K562 (cell line): ENCODE results near the gene LRRC3C. TPM values are rescaled to one million over a fixed set of nuclear protein-coding genes. Genes with fewer than 3 reads are reported as not detected.
A peak's percentile ranks its signal among the peaks of the same experiment; 100 is the strongest.

ENCODE experiments used
- CBX5 ChIP-seq: IDR thresholded peaks from 2 replicates; pipeline ENCODE4 v1.6.1; 2014; ENCODE audit warnings: low read depth, borderline replicate concordance
- CC2D1A ChIP-seq: fragments of 450-650 bp; IDR thresholded peaks from 2 replicates; pipeline ENCODE4 v1.6.1; 2017; ENCODE audit warnings: mild to moderate bottlenecking
- COPS2 ChIP-seq: fragments of 450-650 bp; conservative IDR thresholded peaks from 2 replicates; pipeline ENCODE4 v1.6.1; 2016; ENCODE audit warnings: mild to moderate bottlenecking, moderate library complexity
- E2F8 ChIP-seq: fragments of 450-650 bp; IDR thresholded peaks from 2 replicates; pipeline ENCODE4 v1.7.1; 2018; ENCODE audit warnings: mild to moderate bottlenecking, low read depth; ENCODE audit not compliant: partially characterized antibody
- KDM2B ChIP-seq: fragments of 250-450 bp; sonication (Bioruptor Pico); IDR thresholded peaks from 2 replicates; pipeline ENCODE4 v1.8.0; 2021; ENCODE audit warnings: mild to moderate bottlenecking, moderate library complexity
- MAFK ChIP-seq: IDR thresholded peaks from 2 replicates; pipeline ENCODE4 v1.6.1; 2011; ENCODE audit warnings: low read length, improper control_type of control experiment
- PBX2 ChIP-seq, 2 experiments: IDR thresholded peaks in 1 of 2; conservative IDR thresholded peaks in 1 of 2; 2 replicates each; pipeline ENCODE4 v1.6.1; 2016; ENCODE audit warnings: low read depth in 2 of 2, mild to moderate bottlenecking in 1 of 2, missing compliant biosample characterization in 1 of 2, missing genetic modification characterization in 1 of 2, moderate library complexity in 1 of 2
- POLR2A ChIP-seq: fragments of 450-650 bp; conservative IDR thresholded peaks from 2 replicates; pipeline ENCODE4 v1.6.1; 2016
- POLR2B ChIP-seq: fragments of 450-650 bp; IDR thresholded peaks from 2 replicates; pipeline ENCODE4 v1.6.1; 2018; ENCODE audit warnings: low read depth; ENCODE audit not compliant: partially characterized antibody
- SMAD4 ChIP-seq: fragments of 250-450 bp; sonication (Bioruptor Pico); conservative IDR thresholded peaks from 2 replicates; pipeline ENCODE4 v1.8.0; 2021; ENCODE audit warnings: inconsistent platforms, mild to moderate bottlenecking, moderate library complexity
- TCF7L2 ChIP-seq: fragments of 150-350 bp; IDR thresholded peaks from 2 replicates; pipeline ENCODE4 v1.6.1; 2016; ENCODE audit warnings: low read depth, mild to moderate bottlenecking, low read length, moderate library complexity
- TSHZ1 ChIP-seq: fragments of 250-450 bp; sonication (Bioruptor Pico); IDR thresholded peaks from 2 replicates; pipeline ENCODE4 v1.4.0; 2020; ENCODE audit warnings: mild to moderate bottlenecking, moderate library complexity
- ZEB2 ChIP-seq: fragments of 450-650 bp; IDR thresholded peaks from 2 replicates; pipeline ENCODE4 v1.6.1; 2016
- ZNF217 ChIP-seq: sonication (generic); formaldehyde crosslinking; IDR thresholded peaks from 2 replicates; pipeline ENCODE4 v1.8.0; 2022; ENCODE audit warnings: mild to moderate bottlenecking, missing genetic modification reagents
- ZNF224 ChIP-seq: sonication (generic); formaldehyde crosslinking; IDR thresholded peaks from 2 replicates; pipeline ENCODE4 v1.8.0; 2022; ENCODE audit warnings: mild to moderate bottlenecking, missing genetic modification reagents
- ZNF280A ChIP-seq: fragments of 450-650 bp; IDR thresholded peaks from 2 replicates; pipeline ENCODE4 v1.6.1; 2018; ENCODE audit warnings: mild to moderate bottlenecking, low read depth; ENCODE audit not compliant: partially characterized antibody
- polyA plus RNA-seq, 8 experiments: library from polyadenylated mRNA; depleted of rRNA in 4 of 8; stranded (reverse) in 5 of 8; unstranded in 3 of 8; fragments of >200 nt; fragmentation: Nextera tagmentation in 2 of 8; fragmentation: Illumina TruSeq in 1 of 8; extraction: Ambion mirVana in 2 of 8; extraction: Trizol in 1 of 8; gene quantifications; 2 replicates each; pipeline versions ENCODE4 v1.2.1 to v1.2.3, GENCODE V29; 2011 to 2014; ENCODE audit warnings: inconsistent platforms in 1 of 8, missing spikeins in 1 of 8
- total RNA-seq, 7 experiments: library from RNA; depleted of rRNA in 6 of 7; stranded (reverse); fragments of >200 nt in 6 of 7; fragmentation: Illumina TruSeq in 2 of 7; extraction: Trizol in 2 of 7; gene quantifications; 2 replicates each; pipeline versions ENCODE4 v1.2.1 to v1.2.3, GENCODE V29; 2011 to 2021; ENCODE audit warnings: low replicate concordance in 1 of 7

The LRRC3C gene
- total and polyA plus RNA-seq, 9 of the 15 experiments (the other 6 are each of a cell fraction or from before 2014, with no cell fraction given) = not detected

GRCh38 chr17:39927101-39927928 lies at the start of gene LRRC3C, which contains the start of gene ORMDL3 (continued):
- no peak for TF ChIP-seq PBX2 (CRISPR knock-in tag; IDR thresholded peaks at IDR 0.05; ENCODE audit: low read depth)
- TF ChIP-seq PBX2 (tag; conservative IDR thresholded peaks at IDR 0.05; ENCODE audit: low read depth) = no peak
- peak; percentile 55; the same call in 1 of the 2 replicates for TF ChIP-seq SMAD4
- peak; percentile 69 for TF ChIP-seq E2F8
- TF ChIP-seq KDM2B = 0 out of 2 replicates have a peak, but pooled peaks have one; percentile 30
- TF ChIP-seq POLR2A = peak; percentile 70
- TF ChIP-seq COPS2 = no peak
- TF ChIP-seq ZNF217 (CRISPR knock-in tag) = no peak
- no peak for TF ChIP-seq ZNF224 (CRISPR knock-in tag)
- TF ChIP-seq TSHZ1 = no peak
- 0 out of 2 replicates have a peak, but pooled peaks have one; percentile 12 for TF ChIP-seq ZEB2
- no peak for TF ChIP-seq CC2D1A
- peak; percentile 49 for TF ChIP-seq POLR2B
- TF ChIP-seq TCF7L2 = no peak
- TF ChIP-seq MAFK = no peak
- TF ChIP-seq CBX5 = no peak
- TF ChIP-seq ZNF280A = no peak
